NCI-H1417 (cell line): Measurements from ENCODE around the gene POLR1E.
"Not testable (repeated sequence)": the region's sequence is repeated elsewhere in the genome, so short reads cannot be mapped to it uniquely, and the experiment has no call there.

Experiments
- DNase-seq, 3 experiments: peaks; one replicate each; lab custom pipeline; 2025; lab: John Stamatoyannopoulos, UW

POLR1E gene

DNA sequence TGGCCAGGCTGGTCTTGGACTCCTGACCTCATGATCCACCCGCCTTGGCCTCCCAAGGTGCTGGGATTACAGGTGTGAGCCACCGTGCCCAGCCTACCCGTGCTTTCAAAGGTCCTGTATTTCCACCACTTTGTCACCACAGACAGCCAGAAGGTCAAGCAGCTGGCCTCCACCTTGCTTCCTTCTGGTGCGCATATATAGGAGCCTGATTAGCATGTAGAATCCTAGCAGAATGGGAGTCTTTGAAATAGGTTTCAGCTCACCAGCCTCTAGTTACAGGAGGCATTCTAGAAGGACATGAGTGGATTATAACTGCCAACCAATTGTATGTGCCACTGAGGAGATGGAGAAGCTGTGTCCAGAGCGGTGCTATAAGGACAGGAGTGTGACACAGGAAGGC, 18.9 kb downstream of the POLR1E start:
- DNase-seq: no peak

DNA sequence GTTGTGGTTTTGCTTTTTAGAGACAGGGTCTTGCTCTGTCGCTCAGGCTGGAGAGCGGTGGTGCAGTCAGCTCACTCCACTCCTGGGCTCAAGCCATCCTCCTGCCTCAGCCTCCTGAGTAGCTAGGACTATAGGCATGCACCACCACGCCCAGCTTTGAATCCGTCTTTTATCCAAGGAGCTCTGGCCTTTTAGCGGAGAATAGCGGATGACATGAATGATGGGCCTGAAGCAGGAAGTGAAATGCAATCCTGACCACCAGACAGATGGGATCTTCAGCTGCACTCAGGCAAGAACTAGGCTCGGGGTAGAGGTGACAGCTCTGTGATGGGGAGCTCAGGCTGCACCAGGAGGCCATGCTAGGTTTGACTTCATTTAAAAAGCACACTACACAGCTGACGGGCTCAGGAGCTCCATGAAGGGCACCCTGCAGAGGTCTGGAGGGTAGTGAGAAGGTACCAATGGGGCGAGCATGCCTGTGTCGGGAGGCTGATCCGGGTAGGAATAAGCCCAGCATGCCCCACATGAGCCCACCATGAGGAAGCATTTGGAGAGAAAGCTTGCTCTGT, 21.9 kb downstream of the POLR1E start:
- no peak for DNase-seq

DNA sequence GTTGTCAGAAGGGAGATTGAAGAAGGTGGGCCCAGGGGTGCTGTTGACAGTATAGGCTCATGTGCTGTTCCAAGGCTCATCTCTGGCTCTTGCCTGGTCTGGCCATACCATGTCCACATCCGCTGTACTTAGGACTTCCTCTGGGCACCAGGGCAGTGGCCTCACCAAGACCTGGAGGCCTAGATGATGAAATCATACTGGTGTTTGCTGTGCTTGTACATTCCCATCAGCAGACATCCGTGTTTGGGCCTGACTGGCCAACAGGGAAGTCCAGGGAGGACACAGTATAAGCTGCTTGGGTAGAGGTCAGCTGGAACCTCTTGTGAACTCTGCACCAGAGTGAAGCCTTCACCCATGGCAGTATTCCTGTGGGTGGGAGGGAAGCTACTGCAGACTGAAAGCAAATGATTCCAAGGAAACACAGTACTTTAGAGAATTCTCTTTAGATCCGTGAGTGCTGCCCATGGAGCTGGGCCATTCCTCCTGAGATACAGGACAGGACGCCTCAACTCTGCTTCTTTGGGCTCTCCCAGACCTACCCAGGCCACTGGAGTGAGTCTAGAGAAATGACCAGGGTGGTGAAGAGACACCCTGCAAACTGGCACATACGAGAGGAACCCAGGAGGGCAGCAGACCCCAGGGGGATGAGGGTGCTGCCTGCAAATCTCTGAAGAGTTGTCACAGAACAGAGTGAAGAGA, 22.5 kb downstream of the POLR1E start:
- no peak for DNase-seq

DNA sequence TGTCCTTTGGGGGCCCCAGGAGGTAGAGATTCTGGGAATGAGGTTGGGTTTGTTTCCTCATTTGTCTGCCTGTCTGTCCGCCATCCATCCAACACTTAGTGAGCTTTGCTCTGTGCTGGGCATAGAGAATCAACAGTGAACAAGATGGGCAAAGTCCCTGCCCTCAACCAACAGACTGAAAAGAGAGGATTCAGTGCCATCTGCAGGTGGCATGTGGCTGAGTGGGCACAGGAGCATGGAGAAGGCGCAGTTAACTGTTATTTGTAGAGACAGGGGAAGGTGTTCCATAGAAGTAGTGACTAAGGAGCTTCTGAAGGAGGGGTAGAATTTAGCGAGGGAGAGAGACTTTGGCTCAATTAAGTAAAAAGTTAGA, 23.1 kb downstream of the POLR1E start:
- no peak for DNase-seq

DNA sequence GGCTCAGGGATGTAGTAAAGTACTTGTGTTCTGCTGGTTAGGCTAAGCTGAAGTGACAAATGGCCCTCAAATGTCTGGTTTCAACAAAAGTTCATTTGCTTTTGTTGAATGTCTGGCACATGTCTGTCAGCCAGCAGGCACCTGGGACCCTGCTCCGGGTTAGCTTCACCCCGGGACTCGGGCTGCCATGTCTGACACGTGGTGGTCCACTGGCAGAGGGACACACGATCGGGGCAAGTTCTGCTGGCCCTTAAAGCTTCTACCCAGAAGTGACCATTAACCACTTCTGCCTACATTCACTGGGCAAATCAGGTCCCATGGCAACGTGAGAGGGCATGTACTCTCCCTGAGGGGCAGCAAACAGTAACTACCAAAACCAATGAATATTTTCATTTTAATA, 23.8 kb downstream of the POLR1E start:
- no peak for DNase-seq

DNA sequence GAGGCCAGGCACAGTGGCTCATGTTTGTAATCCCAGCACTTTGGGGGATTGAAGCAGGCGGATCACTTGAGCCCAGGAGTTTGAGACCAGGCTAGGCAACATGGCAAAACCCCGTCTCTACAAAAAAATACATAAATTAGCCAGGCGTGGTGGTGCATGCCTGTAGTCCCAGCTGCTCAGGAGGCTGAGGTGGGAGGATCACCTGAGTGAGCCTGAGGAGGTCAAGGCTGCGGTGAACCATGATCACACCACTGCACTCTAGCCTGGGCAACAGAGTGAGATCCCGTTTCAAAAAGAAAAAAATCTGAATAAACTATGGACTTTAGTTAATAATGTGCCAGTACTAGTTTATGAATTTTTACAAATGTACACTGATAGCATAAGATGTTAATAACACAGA, 24.3 kb downstream of the POLR1E start:
- not testable (repeated sequence) for DNase-seq

DNA sequence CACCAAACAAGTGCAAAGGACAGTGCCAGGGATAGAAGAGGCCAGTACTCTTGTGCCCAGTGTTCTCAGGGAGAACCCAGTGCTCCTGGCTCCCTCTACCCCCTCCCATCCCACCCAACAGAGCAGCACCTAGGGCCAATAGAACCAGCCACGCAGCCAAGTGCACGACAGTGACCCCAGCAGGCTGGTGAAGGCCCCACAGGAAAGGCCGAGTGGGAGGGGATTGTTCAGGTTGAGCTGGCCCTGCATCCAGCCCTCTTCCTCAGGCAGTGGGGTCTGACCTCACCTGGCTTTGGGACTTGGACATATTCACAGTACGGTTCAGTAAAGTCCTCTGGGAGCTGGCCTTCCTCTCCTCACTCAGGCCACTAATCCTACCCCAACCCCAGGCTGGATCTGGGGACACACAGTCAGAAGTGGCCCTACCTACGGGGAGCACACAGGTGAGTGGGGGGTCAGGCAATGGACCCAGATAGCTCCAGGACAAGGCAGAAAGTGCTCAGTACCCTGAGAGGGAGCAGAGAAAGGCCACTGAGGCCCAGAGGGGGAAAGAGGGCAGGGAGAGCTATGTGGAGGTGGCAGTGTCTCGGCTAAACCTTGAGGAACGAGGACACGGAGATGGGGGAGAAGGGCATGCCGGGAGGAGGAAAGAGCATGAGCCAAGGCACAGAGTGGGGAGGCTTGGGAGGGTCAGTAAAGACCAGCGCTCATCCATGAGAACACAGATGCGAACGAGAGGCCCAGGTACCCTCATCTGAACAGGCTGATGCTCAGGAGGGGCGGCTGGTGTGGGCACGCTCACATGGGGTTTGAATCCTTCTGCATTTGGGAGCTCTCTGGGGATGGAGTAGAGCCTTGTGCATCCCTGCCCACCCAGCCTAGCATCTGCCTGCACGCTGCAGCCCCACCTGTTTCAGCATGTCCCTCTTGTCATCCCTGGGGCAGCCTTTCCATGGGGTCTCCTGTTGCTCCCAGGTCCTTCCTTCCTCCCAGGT, 25.6 kb downstream of the POLR1E start:
- no peak for DNase-seq

DNA sequence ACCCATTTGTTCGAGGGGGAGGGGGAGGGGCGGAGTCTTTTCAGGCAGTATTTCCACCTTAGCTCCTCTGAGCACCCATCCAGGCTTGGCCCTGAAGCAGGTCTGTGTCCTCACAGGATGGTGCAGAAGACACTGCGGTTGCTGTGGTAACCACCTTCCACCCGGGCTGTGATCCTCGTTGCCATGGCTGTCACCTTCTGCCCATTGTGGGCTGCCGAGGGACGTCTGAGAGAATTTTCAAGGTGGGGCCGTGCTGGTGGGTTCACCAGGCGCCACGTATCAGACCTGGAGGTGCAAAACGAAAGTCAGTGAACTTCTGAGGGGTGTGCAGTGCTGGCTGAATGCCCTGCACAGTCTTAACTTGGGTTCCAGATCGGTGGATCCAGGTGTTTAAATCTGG, 26.7 kb downstream of the POLR1E start:
- DNase-seq: no peak

DNA sequence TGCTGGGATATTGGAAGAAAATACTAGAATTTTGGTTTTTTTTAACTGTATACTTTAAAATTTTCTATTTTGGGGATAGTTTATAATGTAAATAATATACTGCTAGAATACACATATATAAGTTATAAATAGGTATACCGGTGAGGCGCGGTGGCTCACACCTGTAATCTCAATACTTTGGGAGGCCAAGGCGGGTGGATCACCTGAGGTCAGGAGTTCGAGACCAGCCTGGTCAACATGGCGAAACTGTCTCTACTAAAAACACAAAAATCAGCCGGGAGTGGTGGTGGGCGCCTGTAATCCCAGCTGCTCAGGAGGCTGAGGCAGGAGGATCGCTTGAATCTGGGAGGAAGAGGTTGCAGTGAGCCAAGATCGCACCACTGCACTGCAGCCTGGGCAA, 28.7 kb downstream of the POLR1E start:
- DNase-seq: not testable (repeated sequence)

DNA sequence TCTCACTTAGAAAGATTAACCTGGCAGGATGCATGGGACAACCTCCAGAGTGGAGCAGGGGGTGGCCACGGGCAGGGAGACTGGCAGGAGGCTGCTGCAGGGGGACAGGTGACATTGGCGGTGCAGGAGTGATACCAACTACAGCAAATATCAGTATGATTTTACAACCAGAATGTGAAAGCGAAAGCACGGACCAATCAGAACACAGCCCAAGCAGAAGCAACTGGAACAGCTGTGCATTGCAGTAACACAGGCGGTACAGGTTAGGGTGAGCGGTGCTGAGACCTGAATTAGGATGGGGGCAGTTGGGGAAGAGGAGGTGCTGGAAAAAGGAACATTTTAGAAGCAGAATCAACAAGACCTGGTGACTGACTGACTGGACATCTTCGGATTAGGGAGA, 29.3 kb downstream of the POLR1E start:
- no peak for DNase-seq

DNA sequence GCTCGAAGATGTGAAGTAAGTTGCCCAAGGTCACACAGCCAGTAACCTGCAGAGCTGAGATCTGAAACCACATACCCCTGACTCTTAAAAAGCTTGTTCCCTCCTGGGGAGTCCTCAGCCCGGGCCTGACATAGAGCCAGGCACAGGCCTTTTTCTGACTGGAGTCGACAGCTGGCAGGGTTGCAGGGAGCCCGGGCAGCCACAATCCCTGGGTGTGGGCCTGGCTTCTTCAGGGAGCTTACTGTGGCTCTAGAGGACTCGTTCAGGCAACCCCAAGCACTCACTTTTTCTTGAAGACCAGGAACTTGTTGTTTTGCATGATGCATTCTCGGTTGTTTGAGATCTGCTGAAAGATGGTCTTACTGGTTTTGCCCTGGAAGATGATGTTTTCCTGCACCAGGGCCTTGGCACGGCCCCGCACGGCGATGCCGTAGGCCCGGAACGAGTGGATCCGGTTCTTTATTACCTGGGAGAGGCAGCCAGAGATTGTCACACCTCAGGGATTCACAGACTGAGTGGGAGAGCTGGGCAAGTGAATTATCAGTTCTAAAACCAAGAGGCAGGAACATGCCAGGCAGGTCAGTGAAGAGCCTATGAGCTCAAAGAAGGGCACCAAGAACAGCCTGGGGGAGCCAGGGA, 30.0 kb downstream of the POLR1E start:
- DNase-seq: no peak

DNA sequence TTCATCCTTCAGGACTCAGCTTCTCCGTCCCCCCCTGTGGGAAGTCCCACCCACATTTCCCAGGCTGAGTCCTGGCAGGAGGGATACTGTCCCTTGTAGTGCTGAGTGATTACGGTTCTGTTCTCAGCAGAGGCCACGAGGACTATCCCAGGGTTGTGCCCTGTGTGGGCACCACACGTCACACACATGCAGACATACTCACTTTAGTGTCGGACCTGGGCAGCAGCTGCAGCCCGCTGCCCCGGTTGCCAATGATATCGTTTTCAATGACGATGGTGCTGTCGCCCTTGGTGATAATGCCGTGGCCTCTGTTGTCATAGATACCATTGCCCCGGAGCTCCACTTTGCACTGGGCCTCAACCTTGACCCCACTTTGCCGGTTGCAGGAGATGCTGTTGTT, 32.2 kb downstream of the POLR1E start:
- no peak for DNase-seq

DNA sequence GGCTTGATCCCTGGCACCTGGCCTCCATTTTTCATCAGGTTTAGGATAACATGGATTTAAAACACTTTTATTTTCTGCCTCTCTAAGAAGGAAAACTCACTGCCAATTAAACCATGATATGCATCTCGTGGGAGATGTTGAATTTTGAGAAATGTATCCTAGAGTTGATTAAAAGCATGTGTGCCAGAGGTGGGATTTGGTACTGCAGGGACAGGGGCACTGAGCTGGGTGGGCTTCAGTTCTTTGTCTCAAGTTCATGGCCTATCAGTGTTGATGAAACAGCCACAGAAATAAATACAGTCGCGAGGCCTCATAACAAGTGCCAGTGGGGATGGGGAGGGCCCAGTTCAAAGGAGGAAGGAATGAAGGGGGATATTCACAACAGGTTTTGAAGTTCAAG, 34.9 kb downstream of the POLR1E start:
- no peak for DNase-seq

DNA sequence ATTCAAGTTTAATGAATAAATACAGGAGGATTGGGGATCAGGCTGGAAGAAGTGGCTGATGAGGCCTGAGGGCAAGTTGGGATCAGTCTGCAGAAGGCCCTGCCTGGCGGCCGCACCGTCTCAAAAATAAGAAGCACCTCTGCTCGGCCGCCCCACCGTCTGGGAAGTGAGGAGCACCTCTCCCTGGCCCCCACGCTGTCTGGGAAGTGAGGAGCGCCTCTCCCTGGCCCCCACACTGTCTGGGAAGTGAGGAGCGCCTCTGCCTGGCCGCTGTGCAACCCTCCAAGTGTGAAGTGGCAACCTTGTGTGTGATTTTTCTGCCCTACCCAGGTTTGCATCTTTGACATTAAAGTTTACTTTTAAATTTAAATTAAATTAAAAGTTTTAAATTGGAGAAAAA, 35.4 kb downstream of the POLR1E start:
- DNase-seq: no peak

DNA sequence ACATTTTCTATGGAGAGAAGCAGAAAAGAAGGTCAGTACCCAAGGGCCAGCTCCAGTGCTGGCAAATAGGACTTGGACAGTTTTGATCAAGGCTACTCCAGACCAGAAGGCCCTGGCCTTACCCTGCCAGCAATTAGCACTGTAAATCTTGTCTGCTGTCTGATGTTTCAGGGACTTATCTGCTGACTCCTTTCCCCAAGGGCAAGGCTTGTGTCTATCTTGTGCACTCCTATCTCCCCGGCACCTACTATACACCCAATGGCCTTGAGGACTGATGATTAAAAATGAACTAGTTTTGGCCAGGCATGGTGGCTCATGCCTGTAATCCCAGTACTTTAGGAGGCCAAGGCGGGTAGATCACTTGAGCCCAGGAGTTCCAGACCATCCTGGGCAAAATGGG, 37.2 kb downstream of the POLR1E start:
- no peak for DNase-seq

DNA sequence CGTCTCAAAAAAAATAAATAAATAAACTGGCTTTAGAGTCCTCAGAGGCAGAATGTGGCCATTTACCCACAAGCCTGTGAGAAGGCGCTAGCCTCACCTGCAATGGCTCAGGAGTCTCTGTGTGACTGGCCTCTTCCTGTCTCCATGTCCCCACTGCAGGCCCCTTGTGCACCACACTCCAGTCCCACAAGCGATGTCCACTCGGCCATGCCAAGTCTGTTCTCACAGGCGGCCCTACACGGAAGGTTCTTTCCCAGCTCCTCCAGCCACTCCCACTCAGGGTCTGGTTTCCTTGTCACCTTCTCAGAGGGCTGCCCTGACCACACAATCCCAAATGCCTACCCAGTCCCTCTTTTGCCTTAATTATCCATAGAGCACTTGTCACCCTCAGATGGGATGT, 38.2 kb downstream of the POLR1E start:
- DNase-seq: no peak

DNA sequence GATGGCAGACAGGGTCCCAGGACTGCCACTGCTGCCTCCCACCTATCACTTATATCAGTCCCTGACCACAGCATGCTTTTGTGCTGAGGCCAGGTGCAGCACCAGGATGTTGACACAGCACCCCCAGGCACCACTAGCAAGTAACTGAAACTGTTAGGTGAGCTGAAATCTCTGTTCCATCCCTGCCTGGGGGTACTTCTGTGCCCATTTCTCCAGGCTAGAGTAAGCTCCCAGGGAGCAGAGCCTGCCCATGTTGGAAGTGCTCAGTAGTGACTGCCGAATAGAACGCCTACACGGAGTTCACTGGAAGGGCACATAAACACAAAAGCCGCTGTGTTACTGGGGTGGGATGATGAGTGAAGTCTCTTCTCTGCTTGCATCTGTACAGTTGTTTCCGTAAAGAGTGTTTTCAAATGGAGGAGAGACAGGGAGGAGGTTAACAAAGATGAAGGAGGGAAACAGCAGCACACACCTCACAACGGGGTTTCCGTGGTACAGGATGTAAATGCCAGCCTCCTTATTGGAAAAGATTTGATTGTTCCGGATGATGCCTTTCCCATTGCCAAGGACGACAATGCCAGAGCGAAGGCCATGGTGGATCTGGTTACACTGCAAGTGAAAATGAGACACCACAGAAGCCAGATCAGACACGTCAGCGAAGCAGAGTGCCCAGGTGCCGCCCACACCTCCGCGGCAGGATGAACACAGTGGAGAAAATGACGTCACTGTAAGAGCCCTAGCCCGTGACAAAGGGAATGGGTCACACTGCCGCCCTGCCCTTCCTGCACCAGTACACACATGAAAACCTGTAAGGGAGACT, 43.1 kb downstream of the POLR1E start:
- no peak for DNase-seq

DNA sequence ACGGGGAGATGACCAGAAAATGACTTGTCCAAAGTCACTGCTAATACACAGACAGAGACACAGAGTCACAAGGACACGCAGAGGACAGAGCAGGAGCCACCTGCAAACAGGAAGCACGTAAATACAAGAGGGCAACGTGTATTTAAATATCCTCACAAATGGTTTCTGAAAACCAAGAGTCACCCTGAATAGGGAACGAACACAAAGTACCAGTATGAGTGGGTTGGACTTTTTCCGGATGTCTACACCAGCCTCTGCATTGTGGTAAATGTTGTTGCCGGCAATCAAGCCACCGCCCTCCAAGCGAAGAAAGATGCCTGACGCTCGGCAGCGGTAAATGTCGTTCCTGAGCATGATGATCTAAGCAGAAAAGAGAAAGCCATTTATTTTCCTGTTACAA, 46.0 kb downstream of the POLR1E start:
- no peak for DNase-seq

DNA sequence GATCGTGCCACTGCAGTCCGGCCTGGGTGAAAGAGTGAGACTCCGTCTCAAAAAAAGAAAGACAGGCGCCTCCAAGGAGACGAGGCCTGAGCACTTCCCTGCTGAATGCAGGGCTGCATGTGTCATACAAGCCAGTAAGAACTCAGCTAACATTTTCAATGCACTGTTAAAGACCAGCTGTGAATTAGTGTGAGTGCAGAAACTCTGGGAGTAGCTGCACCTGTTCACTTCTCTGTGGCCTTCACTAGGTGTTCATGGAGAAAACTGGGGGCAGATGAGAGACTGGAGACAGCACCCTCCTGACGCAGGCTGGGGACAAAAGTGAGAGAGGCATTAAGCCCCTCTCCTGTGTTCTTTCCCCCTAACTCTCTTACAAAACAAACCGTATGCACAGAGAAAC, 48.7 kb downstream of the POLR1E start:
- no peak for DNase-seq

DNA sequence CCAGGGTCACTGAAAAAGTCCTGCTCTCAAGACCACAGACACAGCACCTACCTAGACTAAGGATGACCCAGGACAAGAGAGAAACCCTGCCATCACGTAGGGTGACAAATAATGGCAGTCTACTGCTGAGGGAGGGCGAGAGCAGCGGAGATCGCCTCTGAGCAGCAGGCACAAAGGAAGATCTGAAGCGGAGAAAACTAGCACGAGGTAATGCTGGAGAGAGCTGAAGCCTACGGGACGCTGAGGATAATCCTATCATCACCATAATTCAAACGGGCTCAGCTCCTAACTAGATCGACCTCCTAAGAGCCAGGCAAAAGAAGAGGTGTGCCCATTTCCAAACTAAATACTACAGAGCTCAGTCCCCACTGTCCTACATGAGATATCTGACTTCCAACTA, 49.2 kb downstream of the POLR1E start:
- no peak for DNase-seq

DNA sequence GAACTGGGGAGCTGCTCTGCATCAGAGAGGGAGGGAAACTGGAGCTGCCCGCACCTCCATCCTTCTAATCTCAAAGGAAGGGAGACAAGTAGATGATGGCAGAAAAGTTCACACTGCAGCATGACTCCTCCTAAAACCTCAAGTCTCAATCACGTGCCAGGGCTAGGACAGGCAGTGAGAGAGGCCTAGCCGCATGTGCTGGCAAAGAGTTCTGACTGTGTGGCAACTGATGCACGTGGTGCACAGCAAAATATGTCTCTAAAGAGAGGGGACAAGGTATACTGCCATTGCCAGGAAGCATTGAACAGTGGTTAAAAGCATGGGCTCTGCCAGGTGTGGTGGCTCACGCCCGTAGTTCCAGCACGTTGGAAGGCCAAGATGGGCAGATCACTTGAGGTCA, 52.4 kb downstream of the POLR1E start:
- no peak for DNase-seq

DNA sequence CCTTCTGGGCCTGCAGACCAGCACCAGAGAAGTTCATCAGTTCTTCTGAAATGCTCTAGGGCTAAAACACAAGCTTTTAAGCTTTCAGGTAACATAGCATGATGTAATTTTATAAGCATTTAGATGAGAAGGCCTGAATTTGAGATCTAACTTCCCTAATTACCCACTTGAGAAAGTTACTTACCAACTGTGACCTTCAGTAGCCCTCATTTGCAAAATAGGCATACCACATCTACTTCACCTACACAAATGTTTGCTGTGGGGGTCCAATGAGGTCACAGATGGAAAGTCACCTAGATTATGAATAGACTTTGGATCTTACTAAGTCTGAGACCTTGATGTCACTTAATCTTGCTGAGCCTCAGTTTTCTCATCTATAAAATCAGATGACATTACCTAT, 53.9 kb downstream of the POLR1E start:
- no peak for DNase-seq
